Measurements from ENCODE around the gene PTH2. TPM values are rescaled to one million over a fixed set of nuclear protein-coding genes. Genes with fewer than 3 reads are reported as not detected.

The PTH2 gene
- total and polyA plus RNA-seq, 10 of the 15 experiments (the other 5 are each of a cell fraction or from before 2014, with no cell fraction given) = not detected

DNA sequence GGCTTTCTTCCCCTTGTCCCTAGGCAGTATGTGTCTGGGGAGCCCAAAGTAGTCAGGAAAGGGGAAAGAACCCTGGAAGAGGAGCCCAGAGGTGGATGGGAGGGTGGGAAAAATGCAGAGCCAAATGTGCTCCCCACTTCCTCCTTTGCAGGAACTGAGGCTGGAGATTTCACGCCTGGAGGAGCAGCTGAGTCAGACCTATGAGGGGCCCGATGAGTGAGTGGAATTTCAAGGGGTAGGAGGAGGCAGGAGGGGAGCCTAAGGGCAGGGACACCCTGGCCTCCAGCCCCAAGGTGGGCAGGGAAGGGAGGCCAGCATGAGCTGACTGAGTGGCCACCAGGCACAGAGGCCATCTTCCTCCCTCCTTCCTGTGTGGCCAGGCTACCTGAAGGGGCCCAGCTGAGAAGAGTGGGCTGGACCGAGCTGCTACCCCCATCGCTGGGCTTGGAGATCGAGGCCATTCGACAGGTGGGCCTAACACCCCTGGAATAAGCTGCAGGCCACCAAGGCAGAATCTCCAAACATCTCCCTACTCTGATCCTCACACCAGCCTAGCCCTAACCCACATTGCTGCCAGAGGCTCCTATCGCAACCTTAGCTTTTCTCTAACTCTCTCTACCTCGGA, 14.3 kb downstream of the PTH2 start:
- Histone ChIP-seq H3K9ac (ENCODE audit: control insufficient read depth, insufficient read depth, low read length) (0 out of 2 replicates have a peak overlapping the region, but pooled peaks have one; percentile 48), H3K4me1 (ENCODE audit: control insufficient read depth, insufficient read depth, low read length) (peaks cover 17% of the 10 kb centered on the region), H3K9me3 (replicated peaks; ENCODE audit: control insufficient read depth, insufficient read depth, low read length) (no peaks in the 10 kb centered on the region), H2AFZ (ENCODE audit: control insufficient read depth, low read depth, low read length) (peak overlapping the region; percentile 70), H3K27ac (ENCODE audit: control insufficient read depth, insufficient read depth) (peak overlapping the region; percentile 62), H3K79me2 (ENCODE audit: control insufficient read depth, insufficient read depth, low read length) (no peaks in the 10 kb centered on the region), H3K4me2 (ENCODE audit: control insufficient read depth, insufficient read depth) (peak overlapping the region; percentile 56), H4K20me1 (ENCODE audit: control insufficient read depth, insufficient read depth) (no peaks in the 10 kb centered on the region), H3K4me3 (no peak overlapping the region), H3K27me3 (replicated peaks in 1 of 2; ENCODE audit: control insufficient read depth in 2 of 2, insufficient read depth in 2 of 2, low read length in 1 of 2) (no peaks in the 10 kb centered on the region), H3K36me3 (ENCODE audit: control insufficient read depth in 2 of 2, insufficient read depth in 2 of 2, low read length in 1 of 2) (no peaks in the 10 kb centered on the region)
- WGBS (ENCODE audit: insufficient coverage, insufficient replicate concordance, low lambda C conversion rate, missing lambda C conversion rate) = 53% methylated on average over 8 of the region's 8 CpGs
- peak; percentile 27 for ATAC-seq
- intact Hi-C loops (cut with micrococcal nuclease; ENCODE audit: unreplicated experiment) (no loop called here), in situ Hi-C loops (cut with MboI) (no loop called here)
- ChIA-PET RAD21 (ENCODE audit: unreplicated experiment) (interaction anchor here (1.0 to 1.4 kb wide), 4 partner anchors 13 to 43 kb away, joined by 3 read pairs; partner anchors contain the start of gene PIH1D1), POLR2A (interaction anchor here (0.6 to 1.5 kb wide), 4 partner anchors 8 to 44 kb away, joined by 3 to 6 read pairs (median 4); partner anchors contain the start of genes ALDH16A1 and PIH1D1), SMC1A (ENCODE audit: uncharacterized antibody, unreplicated experiment) (interaction anchor here (1.0 kb wide), 1 partner anchor 10 kb away, joined by 4 read pairs; no protein-coding TSS in a partner anchor), CTCF (interaction anchor here (0.6 to 2.3 kb wide), 11 partner anchors 10 to 108 kb away, joined by 3 to 10 read pairs (median 4); no protein-coding TSS in a partner anchor)
- TF ChIP-seq BACH1 (IDR thresholded peaks at IDR 0.05; ENCODE audit: borderline replicate concordance) (no peak), IKZF1 (conservative IDR thresholded peaks at IDR 0.05) (peak; percentile 54), RELA (IDR thresholded peaks at IDR 0.05; ENCODE audit: borderline replicate concordance, partially characterized antibody) (no peak), SPI1 (IDR thresholded peaks at IDR 0.05; ENCODE audit: borderline replicate concordance, insufficient read depth, low read depth, low read length) (peak; percentile 70), ZNF207 (IDR thresholded peaks at IDR 0.05; ENCODE audit: borderline replicate concordance) (no peak), IKZF2 (IDR thresholded peaks at IDR 0.05) (peak; percentile 48; a peak in 2 of 4 replicates), EED (IDR thresholded peaks at IDR 0.05; ENCODE audit: low read depth) (peak; percentile 71)
- no TSS peak for BruUV-seq (replicated peaks)
- DNase-seq (ENCODE audit: low read depth, low spot score) = no peak
- no peak for FAIRE-seq

Measured in GM12878 (cell line).